Hepatocyte (in vitro differentiated cells): ENCODE data around the gene RBMS1. TPM values are rescaled to one million over a fixed set of nuclear protein-coding genes. Genes with fewer than 3 reads are reported as not detected.

Experiments
- DNase-seq: peaks from one replicate; pipeline ENCODE4 v3.0.0-alpha.2; 2016; ENCODE audit warnings: low spot score
- H2AFZ ChIP-seq: fragments of 200-600 bp; sonication (generic); 2 replicates; pipeline ENCODE4 v1.6.0; 2016; ENCODE audit warnings: antibody characterized with exemption, mild to moderate bottlenecking
- H3K27ac ChIP-seq: fragments of 200-600 bp; sonication (generic); 2 replicates; pipeline ENCODE4 v1.5.1; 2016; ENCODE audit warnings: mild to moderate bottlenecking
- H3K27me3 ChIP-seq: fragments of 200-600 bp; sonication (generic); 2 replicates; pipeline ENCODE4 v1.6.1; 2016
- H3K36me3 ChIP-seq: fragments of 200-600 bp; sonication (generic); replicated peaks from 2 replicates; pipeline ENCODE4 v1.5.1; 2016; ENCODE audit warnings: low read depth; ENCODE audit not compliant: insufficient read depth
- H3K4me1 ChIP-seq: fragments of 200-600 bp; sonication (generic); 2 replicates; pipeline ENCODE4 v1.5.1; 2016; ENCODE audit warnings: mild to moderate bottlenecking, moderate library complexity; ENCODE audit not compliant: insufficient read depth
- H3K4me2 ChIP-seq: fragments of 200-600 bp; sonication (generic); 2 replicates; pipeline ENCODE4 v1.6.0; 2016
- H3K4me3 ChIP-seq: fragments of 200-600 bp; sonication (generic); 2 replicates; pipeline ENCODE4 v1.5.1; 2016; ENCODE audit warnings: mild to moderate bottlenecking
- H3K79me2 ChIP-seq: fragments of 200-600 bp; sonication (generic); 2 replicates; pipeline ENCODE4 v1.6.0; 2017; ENCODE audit warnings: mild to moderate bottlenecking
- H3K9me2 ChIP-seq: fragments of 200-600 bp; sonication (generic); replicated peaks from 2 replicates; pipeline ENCODE4 v1.6.0; 2017; ENCODE audit warnings: mild to moderate bottlenecking; ENCODE audit not compliant: insufficient read depth
- H3K9me3 ChIP-seq: fragments of 200-600 bp; sonication (generic); 2 replicates; pipeline ENCODE4 v1.5.1; 2016; ENCODE audit warnings: low read depth, mild to moderate bottlenecking
- H4K20me1 ChIP-seq: fragments of 200-600 bp; sonication (generic); 2 replicates; pipeline ENCODE4 v1.6.0; 2016; ENCODE audit warnings: mild to moderate bottlenecking; ENCODE audit not compliant: insufficient read depth, poor library complexity, severe bottlenecking
- CTCF ChIP-seq: fragments of 200-600 bp; sonication (generic); IDR thresholded peaks from 2 replicates; pipeline ENCODE4 v1.5.1; 2016; ENCODE audit warnings: antibody characterized with exemption, mild to moderate bottlenecking; ENCODE audit not compliant: poor library complexity
- EZH2 ChIP-seq: fragments of 200-600 bp; sonication (generic); IDR thresholded peaks from 2 replicates; pipeline ENCODE4 v1.6.1; 2016; ENCODE audit warnings: antibody characterized with exemption, mild to moderate bottlenecking, borderline replicate concordance
- EZH2phosphoT487 ChIP-seq: fragments of 200-600 bp; sonication (generic); IDR thresholded peaks from one replicate; pipeline ENCODE4 v1.6.1; 2018; ENCODE audit warnings: antibody characterized with exemption, mild to moderate bottlenecking, low read depth, moderate library complexity; ENCODE audit not compliant: unreplicated experiment, severe bottlenecking
- WGBS: methylation state at CpG from one replicate; pipeline ENCODE4 v1.1.6; 2016; ENCODE audit warnings: low lambda C conversion rate; ENCODE audit errors: missing lambda C conversion rate; 5-methylcytosine and 5-hydroxymethylcytosine counted together
- polyA plus RNA-seq: library from polyadenylated mRNA; unstranded; fragments of >200 nt; fragmentation: Nextera tagmentation; extraction: Ambion mirVana; gene quantifications from 2 replicates; pipeline ENCODE4 v1.2.1, GENCODE V29; 2016
- total RNA-seq: library from RNA; depleted of rRNA; stranded (reverse); fragments of >200 nt; gene quantifications from 2 replicates; pipeline ENCODE4 v1.2.3, GENCODE V29; 2014

RBMS1 gene
- total and polyA plus RNA-seq, 2 experiments from 2014 or later, result 87.9 to 103 TPM

GRCh38 chr2:160538115-160538514, 44.5 kb upstream of the RBMS1 start:
- Histone ChIP-seq H4K20me1 (no peaks in the 10 kb centered on the region), H3K36me3 (no peaks in the 10 kb centered on the region), H3K4me1 (peaks cover 5% of the 10 kb centered on the region), H3K79me2 (no peaks in the 10 kb centered on the region), H3K9me2 (no peaks in the 10 kb centered on the region), H3K27ac (no peak overlapping the region), H3K27me3 (no peaks in the 10 kb centered on the region), H3K4me2 (no peak overlapping the region), H3K4me3 (no peak overlapping the region), H2AFZ (no peak overlapping the region), H3K9me3 (no peaks in the 10 kb centered on the region)
- TF ChIP-seq EZH2 (no peak), EZH2phosphoT487 (no peak), CTCF (no peak)
- no peak for DNase-seq
- 83% methylated on average over 4 of the region's 4 CpGs for WGBS

GRCh38 chr2:160534996-160535395, 41.4 kb upstream of the RBMS1 start:
- no peak overlapping the region for H2AFZ ChIP-seq
- 93% methylated on average over 1 of the region's 1 CpG for WGBS
- TF ChIP-seq EZH2, result no peak
- TF ChIP-seq EZH2phosphoT487, result no peak
- no peak for TF ChIP-seq CTCF

GRCh38 chr2:160534249-160534648, 40.6 kb upstream of the RBMS1 start:
- no peak overlapping the region for H2AFZ ChIP-seq
- no peaks in the 10 kb centered on the region for H3K36me3 ChIP-seq
- no peaks in the 10 kb centered on the region for H3K79me2 ChIP-seq
- H3K4me3 ChIP-seq, result no peak overlapping the region
- H3K4me1 ChIP-seq, result peaks cover 5% of the 10 kb centered on the region
- no peaks in the 10 kb centered on the region for H3K9me2 ChIP-seq
- no peak overlapping the region for H3K4me2 ChIP-seq
- H3K9me3 ChIP-seq, result no peaks in the 10 kb centered on the region
- TF ChIP-seq CTCF, result no peak
- TF ChIP-seq EZH2, result no peak
- TF ChIP-seq EZH2phosphoT487, result no peak
- H3K27me3 ChIP-seq, result no peaks in the 10 kb centered on the region
- no peaks in the 10 kb centered on the region for H4K20me1 ChIP-seq
- no peak for DNase-seq
- no peak overlapping the region for H3K27ac ChIP-seq

More at GRCh38 chr2:160534996-160535395, 41.4 kb upstream of the RBMS1 start:
- Histone ChIP-seq H3K9me3 (no peaks in the 10 kb centered on the region), H3K4me3 (no peak overlapping the region), H3K9me2 (no peaks in the 10 kb centered on the region), H3K4me1 (peaks cover 5% of the 10 kb centered on the region), H3K79me2 (no peaks in the 10 kb centered on the region), H3K27me3 (no peaks in the 10 kb centered on the region), H3K27ac (no peak overlapping the region), H4K20me1 (no peaks in the 10 kb centered on the region), H3K36me3 (no peaks in the 10 kb centered on the region), H3K4me2 (no peak overlapping the region)
- no peak for DNase-seq

GRCh38 chr2:160533482-160533881, 39.9 kb upstream of the RBMS1 start:
- Histone ChIP-seq H3K27me3 (no peaks in the 10 kb centered on the region), H3K27ac (no peak overlapping the region), H2AFZ (no peak overlapping the region), H3K9me2 (no peaks in the 10 kb centered on the region), H3K4me1 (peaks cover 5% of the 10 kb centered on the region), H4K20me1 (no peaks in the 10 kb centered on the region), H3K9me3 (no peaks in the 10 kb centered on the region), H3K36me3 (no peaks in the 10 kb centered on the region), H3K4me3 (no peak overlapping the region), H3K79me2 (no peaks in the 10 kb centered on the region), H3K4me2 (no peak overlapping the region)
- TF ChIP-seq EZH2 (no peak), EZH2phosphoT487 (no peak), CTCF (no peak)
- DNase-seq, result no peak
- 34% methylated on average over 2 of the region's 2 CpGs for WGBS
